OCI-LY3 (cell line): ENCODE measurements around the gene AFF1.
A peak's percentile ranks its signal among the peaks of the same experiment; 100 is the strongest.

Source experiments
- H2AFZ ChIP-seq: fragments of 200-600, 300-600 bp; shearing (Covaris generic); 2 replicates; pipeline ENCODE4 v1.6.0; 2014; ENCODE audit warnings: antibody characterized with exemption, low read depth, low read length
- H3K27ac ChIP-seq: fragments of 200-600, 300-600 bp; sonication (generic); 2 replicates; pipeline ENCODE4 v1.5.1; 2014; ENCODE audit warnings: mild to moderate bottlenecking, low read length, moderate library complexity, mixed read lengths
- H3K27me3 ChIP-seq: fragments of 200-600, 300-600 bp; sonication (generic); 2 replicates; pipeline ENCODE4 v1.6.1; 2014; ENCODE audit warnings: low read depth, low read length, mixed read lengths
- H3K36me3 ChIP-seq: fragments of 200-600, 300-600 bp; sonication (generic); replicated peaks from 2 replicates; pipeline ENCODE3; 2014; ENCODE audit warnings: low read depth, low read length, mixed read lengths
- H3K4me1 ChIP-seq: fragments of 300-600, 200-600 bp; sonication (generic); 2 replicates; pipeline ENCODE4 v1.6.1; 2014; ENCODE audit warnings: low read length, mixed read lengths
- H3K4me2 ChIP-seq: fragments of 200-600, 300-600 bp; sonication (generic); 2 replicates; pipeline ENCODE4 v1.6.1; 2014; ENCODE audit warnings: low read length, mixed read lengths
- H3K4me3 ChIP-seq: fragments of 300-600, 200-600 bp; sonication (generic); 2 replicates; pipeline ENCODE4 v1.5.1; 2014; ENCODE audit warnings: antibody characterized with exemption, mild to moderate bottlenecking, low read length, moderate library complexity
- H3K79me2 ChIP-seq: fragments of 300-600, 200-600 bp; shearing (Covaris generic); 2 replicates; pipeline ENCODE4 v1.6.1; 2014; ENCODE audit warnings: mild to moderate bottlenecking, low read length, mixed read lengths
- H3K9ac ChIP-seq: fragments of 300-600, 200-600 bp; shearing (Covaris generic); 2 replicates; pipeline ENCODE4 v1.6.0; 2014; ENCODE audit warnings: mild to moderate bottlenecking, low read length, moderate library complexity
- H3K9me3 ChIP-seq: fragments of 200-600, 300-600 bp; shearing (Covaris generic); 2 replicates; pipeline ENCODE4 v1.6.1; 2014; ENCODE audit warnings: low read length, mixed read lengths; ENCODE audit not compliant: insufficient read depth
- H4K20me1 ChIP-seq: fragments of 200-600, 300-600 bp; sonication (generic); 2 replicates; pipeline ENCODE4 v1.6.1; 2016; ENCODE audit warnings: low read length, mixed read lengths; ENCODE audit not compliant: insufficient read depth
- EZH2phosphoT487 ChIP-seq: fragments of 200-600 bp; shearing (Covaris generic); IDR thresholded peaks from 2 replicates; pipeline ENCODE4 v1.6.1; 2018; ENCODE audit warnings: antibody characterized with exemption, mixed run types, low read depth
- TF ChIP-seq, protein P1 (sequence below): fragments of 200-600, 300-600 bp; sonication (generic); IDR thresholded peaks from 2 replicates; pipeline ENCODE4 v1.5.1; 2014; ENCODE audit warnings: antibody characterized with exemption, low read length, low read depth

AFF1 gene

DNA sequence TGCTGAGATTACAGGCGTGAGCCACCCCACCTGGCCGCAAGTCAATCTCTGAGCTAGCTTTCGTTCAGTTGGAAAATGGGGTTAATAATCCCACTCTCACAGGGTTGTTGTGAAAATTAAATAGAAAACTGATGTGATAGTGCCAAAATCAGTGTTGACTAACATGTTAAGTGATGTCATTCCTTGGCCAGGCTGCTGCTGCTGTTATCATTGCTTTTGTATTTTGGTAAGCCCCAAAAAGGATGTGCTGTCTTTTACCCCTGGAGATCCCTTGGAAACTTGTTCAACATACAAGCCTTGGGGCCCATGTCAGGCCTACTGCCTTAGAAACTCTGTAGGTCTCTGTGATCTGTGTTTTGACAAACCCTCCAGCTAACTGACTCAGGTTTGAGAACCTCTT lies 106.3 kb downstream of the AFF1 start:
- Histone ChIP-seq H2AFZ (no peak overlapping the region), H4K20me1 (peaks cover 62% of the 10 kb centered on the region)
- TF ChIP-seq, protein P1, sequence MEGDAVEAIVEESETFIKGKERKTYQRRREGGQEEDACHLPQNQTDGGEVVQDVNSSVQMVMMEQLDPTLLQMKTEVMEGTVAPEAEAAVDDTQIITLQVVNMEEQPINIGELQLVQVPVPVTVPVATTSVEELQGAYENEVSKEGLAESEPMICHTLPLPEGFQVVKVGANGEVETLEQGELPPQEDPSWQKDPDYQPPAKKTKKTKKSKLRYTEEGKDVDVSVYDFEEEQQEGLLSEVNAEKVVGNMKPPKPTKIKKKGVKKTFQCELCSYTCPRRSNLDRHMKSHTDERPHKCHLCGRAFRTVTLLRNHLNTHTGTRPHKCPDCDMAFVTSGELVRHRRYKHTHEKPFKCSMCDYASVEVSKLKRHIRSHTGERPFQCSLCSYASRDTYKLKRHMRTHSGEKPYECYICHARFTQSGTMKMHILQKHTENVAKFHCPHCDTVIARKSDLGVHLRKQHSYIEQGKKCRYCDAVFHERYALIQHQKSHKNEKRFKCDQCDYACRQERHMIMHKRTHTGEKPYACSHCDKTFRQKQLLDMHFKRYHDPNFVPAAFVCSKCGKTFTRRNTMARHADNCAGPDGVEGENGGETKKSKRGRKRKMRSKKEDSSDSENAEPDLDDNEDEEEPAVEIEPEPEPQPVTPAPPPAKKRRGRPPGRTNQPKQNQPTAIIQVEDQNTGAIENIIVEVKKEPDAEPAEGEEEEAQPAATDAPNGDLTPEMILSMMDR: no peak
- no peak for TF ChIP-seq EZH2phosphoT487

GRCh38 chr4:87042221-87042620 lies 107.4 kb downstream of the AFF1 start:
- H3K4me2 ChIP-seq: peak overlapping the region; percentile 70; the same call in 1 of the 2 replicates
- H3K4me3 ChIP-seq: no peak overlapping the region
- H3K9ac ChIP-seq: no peak overlapping the region
- H3K9me3 ChIP-seq: no peaks in the 10 kb centered on the region
- peaks cover 19% of the 10 kb centered on the region for H3K36me3 ChIP-seq
- H3K27ac ChIP-seq: no peak overlapping the region
- H3K79me2 ChIP-seq: peaks cover 63% of the 10 kb centered on the region
- TF ChIP-seq, protein P1: no peak
- no peak overlapping the region for H2AFZ ChIP-seq
- H3K4me1 ChIP-seq: peaks cover 34% of the 10 kb centered on the region
- H4K20me1 ChIP-seq: peaks cover 59% of the 10 kb centered on the region
- no peaks in the 10 kb centered on the region for H3K27me3 ChIP-seq

More for the DNA sequence above, 106.3 kb downstream of the AFF1 start:
- Histone ChIP-seq H3K79me2 (peaks cover 73% of the 10 kb centered on the region), H3K9ac (no peak overlapping the region), H3K9me3 (no peaks in the 10 kb centered on the region), H3K4me3 (no peak overlapping the region), H3K36me3 (peaks cover 8% of the 10 kb centered on the region), H3K27ac (no peak overlapping the region), H3K4me2 (no peak overlapping the region), H3K27me3 (no peaks in the 10 kb centered on the region), H3K4me1 (peaks cover 34% of the 10 kb centered on the region)

GRCh38 chr4:87042986-87043820 lies 108.4 kb downstream of the AFF1 start:
- Histone ChIP-seq H3K36me3 (peaks cover 25% of the 10 kb centered on the region), H3K79me2 (peaks cover 58% of the 10 kb centered on the region), H2AFZ (no peak overlapping the region), H3K4me1 (peaks cover 29% of the 10 kb centered on the region), H4K20me1 (peaks cover 53% of the 10 kb centered on the region), H3K4me3 (peak overlapping the region; percentile 41), H3K27ac (peak overlapping the region; percentile 36), H3K9me3 (no peaks in the 10 kb centered on the region), H3K27me3 (no peaks in the 10 kb centered on the region), H3K9ac (no peak overlapping the region), H3K4me2 (peak overlapping the region; percentile 70)
- TF ChIP-seq EZH2phosphoT487: no peak
- TF ChIP-seq, protein P1: no peak

- H3K9ac ChIP-seq: no peak overlapping the region
- peaks cover 29% of the 10 kb centered on the region for H3K4me1 ChIP-seq
- H3K27me3 ChIP-seq: no peaks in the 10 kb centered on the region
- no peaks in the 10 kb centered on the region for H3K9me3 ChIP-seq
- no peak overlapping the region for H3K4me3 ChIP-seq
- no peak overlapping the region for H3K27ac ChIP-seq
- H3K79me2 ChIP-seq: peaks cover 44% of the 10 kb centered on the region
- TF ChIP-seq, protein P1: no peak
- no peak for TF ChIP-seq EZH2phosphoT487
- peaks cover 26% of the 10 kb centered on the region for H3K36me3 ChIP-seq
- no peak overlapping the region for H2AFZ ChIP-seq
- H3K4me2 ChIP-seq: no peak overlapping the region
- H4K20me1 ChIP-seq: peaks cover 40% of the 10 kb centered on the region
These were observed 109.9 kb downstream of the AFF1 start for GRCh38 chr4:87044511-87045233.
